ENCODE measurements around the gene TWIST2.

DNA sequence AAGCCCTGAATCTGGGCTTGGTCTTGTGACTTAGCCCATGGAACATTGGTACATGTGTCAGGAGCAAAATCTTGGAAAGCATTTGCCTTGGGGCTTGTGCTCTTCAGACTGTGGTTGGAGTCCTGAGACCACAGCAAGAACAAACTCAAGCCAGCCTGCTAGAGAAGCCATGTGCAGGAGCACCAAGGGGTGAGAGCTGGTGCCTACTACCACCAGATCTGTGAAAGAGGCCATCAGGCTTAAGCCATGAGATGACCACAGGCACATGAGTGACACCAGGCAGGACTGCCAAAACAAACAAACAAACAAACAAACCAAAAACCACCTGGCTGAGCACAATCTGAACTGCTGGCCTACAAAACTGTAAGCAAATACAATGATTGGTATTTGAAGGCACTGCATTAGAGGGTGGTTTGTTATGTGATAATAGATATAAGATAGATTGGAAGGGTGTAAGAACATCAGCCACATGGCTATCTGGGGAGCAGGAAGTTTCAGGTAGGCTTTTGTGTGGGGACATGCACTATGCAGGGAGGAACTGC, 9.0 kb upstream of the TWIST2 start:
- TF ChIP-seq EZH2 (IDR thresholded peaks at IDR 0.05; ENCODE audit: low read depth) = no peak
- TF ChIP-seq, protein P1, sequence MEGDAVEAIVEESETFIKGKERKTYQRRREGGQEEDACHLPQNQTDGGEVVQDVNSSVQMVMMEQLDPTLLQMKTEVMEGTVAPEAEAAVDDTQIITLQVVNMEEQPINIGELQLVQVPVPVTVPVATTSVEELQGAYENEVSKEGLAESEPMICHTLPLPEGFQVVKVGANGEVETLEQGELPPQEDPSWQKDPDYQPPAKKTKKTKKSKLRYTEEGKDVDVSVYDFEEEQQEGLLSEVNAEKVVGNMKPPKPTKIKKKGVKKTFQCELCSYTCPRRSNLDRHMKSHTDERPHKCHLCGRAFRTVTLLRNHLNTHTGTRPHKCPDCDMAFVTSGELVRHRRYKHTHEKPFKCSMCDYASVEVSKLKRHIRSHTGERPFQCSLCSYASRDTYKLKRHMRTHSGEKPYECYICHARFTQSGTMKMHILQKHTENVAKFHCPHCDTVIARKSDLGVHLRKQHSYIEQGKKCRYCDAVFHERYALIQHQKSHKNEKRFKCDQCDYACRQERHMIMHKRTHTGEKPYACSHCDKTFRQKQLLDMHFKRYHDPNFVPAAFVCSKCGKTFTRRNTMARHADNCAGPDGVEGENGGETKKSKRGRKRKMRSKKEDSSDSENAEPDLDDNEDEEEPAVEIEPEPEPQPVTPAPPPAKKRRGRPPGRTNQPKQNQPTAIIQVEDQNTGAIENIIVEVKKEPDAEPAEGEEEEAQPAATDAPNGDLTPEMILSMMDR (conservative IDR thresholded peaks at IDR 0.05) = no peak
